NT2/D1 (cell line): ENCODE results near the gene PCP2.

Experiments
- SUZ12 ChIP-seq: IDR thresholded peaks from 2 replicates; pipeline ENCODE4 v1.6.1; 2011; ENCODE audit not compliant: insufficient read length, insufficient read depth; ENCODE audit errors: extremely low read depth
- YY1 ChIP-seq: IDR thresholded peaks from 2 replicates; pipeline ENCODE4 v1.6.1; 2011; ENCODE audit not compliant: insufficient read length, insufficient read depth
- ZNF274 ChIP-seq: IDR thresholded peaks from 2 replicates; pipeline ENCODE4 v1.6.1; 2011; ENCODE audit warnings: mild to moderate bottlenecking, low read depth, low read length

- TF ChIP-seq YY1 (no peak), ZNF274 (no peak), SUZ12 (no peak)
Measured at GRCh38 chr19:7617735-7618134, 15.8 kb downstream of the PCP2 start.
